ES-I3 (cell line): ENCODE results near the gene NFKB1.
"Not testable (repeated sequence)": the region's sequence is repeated elsewhere in the genome, so short reads cannot be mapped to it uniquely, and the experiment has no call there.

ENCODE experiments used
- H3K36me3 ChIP-seq: 2 replicates; pipeline ENCODE4 v1.6.1; 2013; ENCODE audit warnings: mild to moderate bottlenecking, low read length, control low read depth, moderate library complexity; ENCODE audit not compliant: insufficient read depth
- H3K4me1 ChIP-seq: 2 replicates; pipeline ENCODE4 v1.6.1; 2013; ENCODE audit warnings: mild to moderate bottlenecking, control low read depth, low read length; ENCODE audit not compliant: insufficient read depth
- H3K9ac ChIP-seq: 2 replicates; pipeline ENCODE4 v1.6.1; 2013; ENCODE audit warnings: low read depth, mild to moderate bottlenecking, low read length, moderate library complexity
- H3K9me3 ChIP-seq: 2 replicates; pipeline ENCODE4 v1.6.1; 2013; ENCODE audit warnings: mild to moderate bottlenecking, low read length, moderate library complexity; ENCODE audit not compliant: control insufficient read depth, insufficient read depth

NFKB1 gene

GRCh38 chr4:102483120-102483519 is 18.0 kb upstream of the NFKB1 start:
- H3K9me3 ChIP-seq, result no peaks in the 10 kb centered on the region
- no peak overlapping the region for H3K9ac ChIP-seq

GRCh38 chr4:102483990-102484692 is 17.0 kb upstream of the NFKB1 start:
- not testable (repeated sequence) for H3K9ac ChIP-seq, H3K36me3 ChIP-seq, H3K9me3 ChIP-seq, H3K4me1 ChIP-seq

More at GRCh38 chr4:102483120-102483519, 18.0 kb upstream of the NFKB1 start:
- Histone ChIP-seq H3K36me3 (no peaks in the 10 kb centered on the region), H3K4me1 (no peaks in the 10 kb centered on the region)

GRCh38 chr4:102492531-102493241 is 8.5 kb upstream of the NFKB1 start:
- Histone ChIP-seq H3K36me3 (no peaks in the 10 kb centered on the region), H3K4me1 (no peaks in the 10 kb centered on the region), H3K9me3 (no peaks in the 10 kb centered on the region; the same call in 1 of the 2 replicates), H3K9ac (no peak overlapping the region)

GRCh38 chr4:102493257-102493656 is 7.9 kb upstream of the NFKB1 start:
- Histone ChIP-seq H3K4me1 (no peaks in the 10 kb centered on the region), H3K9me3 (no peaks in the 10 kb centered on the region; the same call in 1 of the 2 replicates), H3K9ac (no peak overlapping the region)

GRCh38 chr4:102493794-102494193 is 7.4 kb upstream of the NFKB1 start:
- H3K36me3 ChIP-seq, result no peaks in the 10 kb centered on the region
- H3K4me1 ChIP-seq, result no peaks in the 10 kb centered on the region
- no peak overlapping the region for H3K9ac ChIP-seq
- no peaks in the 10 kb centered on the region; the same call in 1 of the 2 replicates for H3K9me3 ChIP-seq

More at GRCh38 chr4:102493257-102493656, 7.9 kb upstream of the NFKB1 start:
- H3K36me3 ChIP-seq, result no peaks in the 10 kb centered on the region

- Histone ChIP-seq H3K9ac (no peak overlapping the region), H3K4me1 (no peaks in the 10 kb centered on the region), H3K36me3 (no peaks in the 10 kb centered on the region), H3K9me3 (no peaks in the 10 kb centered on the region)
Measured at GRCh38 chr4:102494603-102495002, 6.6 kb upstream of the NFKB1 start.

- Histone ChIP-seq H3K9me3 (no peaks in the 10 kb centered on the region), H3K36me3 (no peaks in the 10 kb centered on the region), H3K4me1 (no peaks in the 10 kb centered on the region), H3K9ac (no peak overlapping the region)
Measured at GRCh38 chr4:102497986-102498385, 3.2 kb upstream of the NFKB1 start.

GRCh38 chr4:102500352-102500695 is 835 bp upstream of the NFKB1 start:
- H3K4me1 ChIP-seq, result no peaks in the 10 kb centered on the region
- peak overlapping the region; percentile 98; the same call in 1 of the 2 replicates for H3K9ac ChIP-seq
- no peaks in the 10 kb centered on the region for H3K36me3 ChIP-seq
- H3K9me3 ChIP-seq, result no peaks in the 10 kb centered on the region

GRCh38 chr4:102501447-102501696 is 213 bp downstream of the NFKB1 start:
- H3K9me3 ChIP-seq, result no peaks in the 10 kb centered on the region
- H3K36me3 ChIP-seq, result no peaks in the 10 kb centered on the region
- peak overlapping the region; percentile 98 for H3K9ac ChIP-seq

GRCh38 chr4:102502543-102502818 is 1.3 kb downstream of the NFKB1 start:
- Histone ChIP-seq H3K36me3 (no peaks in the 10 kb centered on the region), H3K4me1 (no peaks in the 10 kb centered on the region), H3K9me3 (no peaks in the 10 kb centered on the region), H3K9ac (peak overlapping the region; percentile 98; the same call in 1 of the 2 replicates)

More at GRCh38 chr4:102501447-102501696, 213 bp downstream of the NFKB1 start:
- no peaks in the 10 kb centered on the region for H3K4me1 ChIP-seq

- H3K9ac ChIP-seq, result no peak overlapping the region
- H3K9me3 ChIP-seq, result no peaks in the 10 kb centered on the region
- no peaks in the 10 kb centered on the region for H3K4me1 ChIP-seq
- H3K36me3 ChIP-seq, result no peaks in the 10 kb centered on the region
Measured at GRCh38 chr4:102503301-102503746, 2.2 kb downstream of the NFKB1 start.

- Histone ChIP-seq H3K9ac (no peak overlapping the region), H3K36me3 (no peaks in the 10 kb centered on the region), H3K4me1 (no peaks in the 10 kb centered on the region), H3K9me3 (no peaks in the 10 kb centered on the region)
Measured at GRCh38 chr4:102503831-102504786, 3.0 kb downstream of the NFKB1 start.

- Histone ChIP-seq H3K4me1 (no peaks in the 10 kb centered on the region), H3K9ac (no peak overlapping the region), H3K36me3 (no peaks in the 10 kb centered on the region), H3K9me3 (no peaks in the 10 kb centered on the region)
Measured at GRCh38 chr4:102504941-102505340, 3.8 kb downstream of the NFKB1 start.

- Histone ChIP-seq H3K9ac (no peak overlapping the region), H3K9me3 (no peaks in the 10 kb centered on the region), H3K4me1 (no peaks in the 10 kb centered on the region), H3K36me3 (no peaks in the 10 kb centered on the region)
Measured at GRCh38 chr4:102505708-102506107, 4.5 kb downstream of the NFKB1 start.
